Fibroblast of skin of abdomen (primary cell): Measurements from ENCODE around the gene IL12RB1.
A peak's percentile ranks its signal among the peaks of the same experiment; 100 is the strongest.
"Not testable (repeated sequence)": the region's sequence is repeated elsewhere in the genome, so short reads cannot be mapped to it uniquely, and the experiment has no call there.

ENCODE experiments used
- DNase-seq: peaks from one replicate; pipeline ENCODE4 v3.0.0-alpha.2; 2013

IL12RB1 gene

GRCh38 chr19:18110609-18111232 lies 24.0 kb upstream of the IL12RB1 start:
- no peak for DNase-seq

- DNase-seq, result no peak
Observed at GRCh38 chr19:18109733-18110608, 23.2 kb upstream of the IL12RB1 start.

GRCh38 chr19:18109341-18109732 lies 22.6 kb upstream of the IL12RB1 start:
- no peak for DNase-seq

- DNase-seq, result no peak
Observed at GRCh38 chr19:18108897-18109296, 22.2 kb upstream of the IL12RB1 start.

GRCh38 chr19:18107235-18107634 lies 20.5 kb upstream of the IL12RB1 start:
- no peak for DNase-seq

- DNase-seq, result not testable (repeated sequence)
Observed at GRCh38 chr19:18105259-18105658, 18.5 kb upstream of the IL12RB1 start.

- no peak for DNase-seq
Observed at GRCh38 chr19:18104793-18105131, 18.0 kb upstream of the IL12RB1 start.

GRCh38 chr19:18102916-18103542 lies 16.3 kb upstream of the IL12RB1 start:
- DNase-seq, result no peak

- no peak for DNase-seq
Observed at GRCh38 chr19:18101268-18101667, 14.5 kb upstream of the IL12RB1 start.

GRCh38 chr19:18100710-18101109 lies 14.0 kb upstream of the IL12RB1 start:
- DNase-seq, result no peak

- DNase-seq, result no peak
Observed at GRCh38 chr19:18099623-18099995, 12.9 kb upstream of the IL12RB1 start.

GRCh38 chr19:18098891-18099622 lies 12.3 kb upstream of the IL12RB1 start:
- no peak for DNase-seq

GRCh38 chr19:18097993-18098890 lies 11.5 kb upstream of the IL12RB1 start:
- DNase-seq, result no peak

- DNase-seq, result peak; percentile 71
Observed at GRCh38 chr19:18097217-18097992, 10.7 kb upstream of the IL12RB1 start, which contains the start of gene MAST3. Gene MAST3 (plus strand): TSS chr19:18097778. CDS start chr19:18097793, 15 bp downstream.

GRCh38 chr19:18096258-18096657 lies 9.5 kb upstream of the IL12RB1 start:
- no peak for DNase-seq

- DNase-seq, result no peak
Observed at GRCh38 chr19:18093439-18094161, 6.9 kb upstream of the IL12RB1 start.

- DNase-seq, result no peak
Observed at GRCh38 chr19:18091217-18091608, 4.5 kb upstream of the IL12RB1 start.

GRCh38 chr19:18090545-18091216 lies 3.9 kb upstream of the IL12RB1 start:
- no peak for DNase-seq

- no peak for DNase-seq
Observed at GRCh38 chr19:18089726-18090125, 3.0 kb upstream of the IL12RB1 start.

- not testable (repeated sequence) for DNase-seq
Observed at GRCh38 chr19:18089096-18089541, 2.4 kb upstream of the IL12RB1 start.
